ENCODE data around the gene HIVEP1. TPM values are rescaled to one million over a fixed set of nuclear protein-coding genes. Genes with fewer than 3 reads are reported as not detected.

HIVEP1 gene
- total RNA-seq, 4 donors from 2014 or later, result 17.5 to 29.0 (median 24.1) TPM

- TF ChIP-seq CTCF (IDR thresholded peaks at IDR 0.05; ENCODE audit: low read depth), result no peak
Measured at GRCh38 chr6:12088531-12088930, 76.4 kb downstream of the HIVEP1 start.

GRCh38 chr6:12090714-12091113, 78.6 kb downstream of the HIVEP1 start:
- TF ChIP-seq CTCF (IDR thresholded peaks at IDR 0.05; ENCODE audit: low read depth), result no peak

- no peak for TF ChIP-seq CTCF (IDR thresholded peaks at IDR 0.05; ENCODE audit: low read depth)
Measured at GRCh38 chr6:12092762-12093161, 80.7 kb downstream of the HIVEP1 start.

GRCh38 chr6:12094689-12095088, 82.6 kb downstream of the HIVEP1 start:
- TF ChIP-seq CTCF (IDR thresholded peaks at IDR 0.05; ENCODE audit: low read depth), result no peak

- TF ChIP-seq CTCF (IDR thresholded peaks at IDR 0.05; ENCODE audit: low read depth), result no peak
Measured at GRCh38 chr6:12096342-12096741, 84.2 kb downstream of the HIVEP1 start.

- TF ChIP-seq CTCF (IDR thresholded peaks at IDR 0.05; ENCODE audit: low read depth), result no peak
Measured at GRCh38 chr6:12097791-12098190, 85.7 kb downstream of the HIVEP1 start.

- no peak for TF ChIP-seq CTCF (IDR thresholded peaks at IDR 0.05; ENCODE audit: low read depth)
Measured at GRCh38 chr6:12099623-12100338, 87.7 kb downstream of the HIVEP1 start.
